Retinal pigment epithelial cell (primary cell): Measurements from ENCODE around the gene C2CD4B.

Source experiments
- DNase-seq: peaks from one replicate; pipeline ENCODE4 v3.0.0-alpha.2; 2010; ENCODE audit warnings: low read depth
- H3K4me3 ChIP-seq: 2 replicates; pipeline ENCODE4 v1.5.1; 2011; ENCODE audit warnings: mild to moderate bottlenecking, low read length, control low read depth, moderate library complexity
- CTCF ChIP-seq: conservative IDR thresholded peaks from 2 replicates; pipeline ENCODE4 v1.5.1; 2011; ENCODE audit warnings: low read depth, low read length, control low read depth, inconsistent platforms

C2CD4B gene

GRCh38 chr15:62150445-62150844 lies 14.6 kb downstream of the C2CD4B start:
- TF ChIP-seq CTCF: no peak
- no peak for DNase-seq
- H3K4me3 ChIP-seq: no peak overlapping the region

GRCh38 chr15:62149729-62150128 lies 15.4 kb downstream of the C2CD4B start:
- no peak overlapping the region for H3K4me3 ChIP-seq
- no peak for DNase-seq
- TF ChIP-seq CTCF: no peak

GRCh38 chr15:62147551-62147950 lies 17.5 kb downstream of the C2CD4B start:
- no peak for TF ChIP-seq CTCF
- no peak for DNase-seq

GRCh38 chr15:62147149-62147548 lies 17.9 kb downstream of the C2CD4B start:
- no peak for DNase-seq
- TF ChIP-seq CTCF: no peak
- no peak overlapping the region for H3K4me3 ChIP-seq

More at GRCh38 chr15:62147551-62147950, 17.5 kb downstream of the C2CD4B start:
- no peak overlapping the region for H3K4me3 ChIP-seq

GRCh38 chr15:62145015-62145735 lies 19.9 kb downstream of the C2CD4B start:
- no peak for TF ChIP-seq CTCF
- no peak overlapping the region for H3K4me3 ChIP-seq
- DNase-seq: no peak

- H3K4me3 ChIP-seq: no peak overlapping the region
- DNase-seq: no peak
- no peak for TF ChIP-seq CTCF
Observed at GRCh38 chr15:62142736-62143135, 22.3 kb downstream of the C2CD4B start.
